Skeletal muscle tissue (tissue), 5 donors: ENCODE data around the gene CYB5R3. TPM values are rescaled to one million over a fixed set of nuclear protein-coding genes. Genes with fewer than 3 reads are reported as not detected.
"Not testable (repeated sequence)": the region's sequence is repeated elsewhere in the genome, so short reads cannot be mapped to it uniquely, and the experiment has no call there.

Source experiments
- H3K27ac ChIP-seq: one replicate; pipeline ENCODE4 v1.7.0; 2013; ENCODE audit warnings: mild to moderate bottlenecking, low read depth, low read length, inconsistent platforms
- H3K27me3 ChIP-seq, 3 donors: one replicate each; pipeline ENCODE4 v1.7.0; 2013; ENCODE audit warnings: low read length in 3 of 3; ENCODE audit not compliant: control insufficient read depth in 3 of 3, insufficient read depth in 3 of 3
- H3K36me3 ChIP-seq, 3 donors: one replicate each; pipeline ENCODE4 v1.7.0; 2013; ENCODE audit warnings: low read length in 3 of 3; ENCODE audit not compliant: control insufficient read depth in 3 of 3, insufficient read depth in 3 of 3
- H3K4me1 ChIP-seq, 3 donors: one replicate each; pipeline ENCODE4 v1.7.0; 2013; ENCODE audit warnings: low read length in 3 of 3, mild to moderate bottlenecking in 3 of 3; ENCODE audit not compliant: control insufficient read depth in 3 of 3, insufficient read depth in 3 of 3
- H3K4me3 ChIP-seq, 3 donors: one replicate each; pipeline ENCODE4 v1.7.0; 2013; ENCODE audit warnings: low read length in 3 of 3
- H3K9ac ChIP-seq, 3 donors: one replicate each; pipeline ENCODE4 v1.7.0; 2013; ENCODE audit warnings: low read length in 3 of 3, mild to moderate bottlenecking in 3 of 3, moderate library complexity in 2 of 3, low read depth in 1 of 3
- H3K9me3 ChIP-seq, 3 donors: one replicate each; pipeline ENCODE4 v1.7.0; 2013; ENCODE audit warnings: low read length in 3 of 3; ENCODE audit not compliant: control insufficient read depth in 3 of 3
- small RNA-seq: library from RNA; depleted of rRNA; stranded (forward); fragments of <200 nt; gene quantifications from one replicate; pipeline ENCODE3, GENCODE V24; 2014
- total RNA-seq: library from RNA; depleted of rRNA; stranded (reverse); fragments of >200 nt; gene quantifications from one replicate; pipeline ENCODE4 v1.2.3, GENCODE V29; 2014
- donor health status: Osteomylitis.

Gene CYB5R3
- total RNA-seq, 1 donor from 2014 or later = 28.7 TPM

DNA sequence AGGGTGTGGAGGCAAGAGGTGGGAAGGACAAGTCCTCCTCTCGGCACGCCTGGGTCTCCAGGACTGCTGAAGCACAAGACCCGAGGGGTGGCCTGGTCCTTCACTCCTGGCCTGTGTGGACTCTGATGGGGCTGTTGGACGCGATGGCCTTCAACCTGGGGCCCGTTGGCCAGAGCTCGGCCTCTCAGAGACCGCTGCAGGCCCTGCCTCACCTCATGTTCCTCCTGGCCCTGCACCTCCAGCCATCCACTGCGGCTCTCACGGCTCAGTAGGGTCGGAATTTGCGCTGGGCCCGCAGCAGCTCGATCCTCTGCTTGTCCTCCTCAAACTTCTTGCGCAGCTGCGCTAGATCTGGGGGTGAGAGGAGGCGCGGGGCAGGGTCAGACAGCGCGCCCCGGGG is 74.7 kb downstream of the CYB5R3 start:
- not testable (repeated sequence) for H3K9me3 ChIP-seq, H3K27me3 ChIP-seq, H3K4me3 ChIP-seq, H3K9ac ChIP-seq, H3K4me1 ChIP-seq, H3K27ac ChIP-seq
- peaks cover 19 to 23% (median 20%) of the 10 kb centered on the region in 3 donors for H3K36me3 ChIP-seq

DNA sequence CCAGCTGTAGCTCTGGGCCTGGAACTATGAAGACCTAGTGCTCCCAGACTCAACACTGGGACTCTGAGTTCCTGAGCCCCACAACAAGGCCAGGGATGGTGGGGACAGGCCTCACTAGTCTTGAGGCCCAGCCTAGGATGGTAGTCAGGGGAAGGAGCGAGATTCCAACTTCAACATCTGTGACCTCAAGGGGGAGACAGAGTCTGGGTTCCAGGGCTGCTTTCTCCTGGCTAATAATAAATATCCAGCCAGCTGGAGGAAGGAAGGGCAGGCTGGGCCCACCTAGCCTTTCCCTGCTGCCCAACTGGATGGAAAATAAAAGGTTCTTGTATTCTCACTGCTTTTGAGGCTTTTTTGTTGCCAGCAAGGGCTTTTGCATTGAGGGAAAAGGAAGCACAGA is 75.1 kb downstream of the CYB5R3 start:
- H3K27me3 ChIP-seq, H3K4me3 ChIP-seq, H3K4me1 ChIP-seq, H3K9me3 ChIP-seq, H3K9ac ChIP-seq, H3K27ac ChIP-seq: not testable (repeated sequence)
- H3K36me3 ChIP-seq = peaks cover 20 to 23% (median 22%) of the 10 kb centered on the region in 3 donors

DNA sequence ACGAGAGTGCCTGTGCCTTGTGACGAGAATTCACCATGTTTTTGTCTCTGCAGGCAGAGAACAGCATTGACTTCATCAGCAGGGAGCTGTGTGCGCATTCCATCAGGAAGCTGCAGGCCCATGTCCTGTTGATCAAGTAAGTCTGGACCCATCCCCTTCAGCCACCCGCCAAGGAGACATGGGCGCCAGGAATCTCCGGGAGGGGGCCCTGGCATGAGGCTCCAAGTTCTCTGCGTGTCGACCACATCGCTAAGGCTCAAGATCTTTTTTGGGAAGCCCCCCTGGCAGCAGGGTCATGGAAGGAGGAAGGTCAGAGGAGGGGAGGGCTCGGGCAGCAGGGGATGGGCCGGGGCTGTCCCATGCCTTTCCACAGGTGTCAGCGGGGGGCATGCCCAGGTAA is 78.1 kb downstream of the CYB5R3 start:
- not testable (repeated sequence) for H3K9ac ChIP-seq, H3K27me3 ChIP-seq, H3K4me1 ChIP-seq, H3K4me3 ChIP-seq, H3K27ac ChIP-seq, H3K9me3 ChIP-seq
- peaks cover 12 to 16% (median 12%) of the 10 kb centered on the region in 3 donors for H3K36me3 ChIP-seq

DNA sequence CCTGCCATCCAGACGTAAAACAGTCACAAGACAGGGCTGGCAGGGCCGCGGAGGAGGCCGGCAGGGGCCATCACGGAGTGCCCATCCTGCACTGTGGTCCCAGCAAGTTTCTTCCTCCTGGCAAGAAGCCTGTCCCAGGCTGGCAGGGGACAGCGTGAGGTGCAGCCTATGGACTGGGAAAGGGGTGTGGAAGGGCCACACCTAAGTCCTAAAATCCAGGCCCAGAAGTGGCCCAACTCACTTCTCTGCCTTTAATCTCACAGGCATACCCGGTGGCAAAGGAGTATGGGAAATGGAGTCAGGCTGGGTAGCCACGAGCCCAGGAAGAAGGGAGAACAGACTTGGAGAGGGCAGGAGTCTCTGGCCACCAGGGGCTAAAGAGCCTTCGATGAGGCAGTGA is 78.6 kb downstream of the CYB5R3 start:
- not testable (repeated sequence) for H3K9ac ChIP-seq, H3K4me1 ChIP-seq, H3K27ac ChIP-seq, H3K9me3 ChIP-seq, H3K4me3 ChIP-seq, H3K27me3 ChIP-seq
- H3K36me3 ChIP-seq = peaks cover 12 to 17% (median 15%) of the 10 kb centered on the region in 3 donors

GRCh38 chr22:42567950-42568349 is 81.2 kb downstream of the CYB5R3 start:
- not testable (repeated sequence) for H3K9ac ChIP-seq, H3K4me3 ChIP-seq, H3K27ac ChIP-seq, H3K27me3 ChIP-seq, H3K9me3 ChIP-seq, H3K4me1 ChIP-seq
- H3K36me3 ChIP-seq = peaks cover 5 to 13% (median 8%) of the 10 kb centered on the region in 3 donors

Small RNA genes lying within 50 kb of the gene (small RNA-seq; reads per million reads assigned to genes)
- gene RNU6-513P = not detected

Other genes starting within 250 kb of the CYB5R3 start
- gene NFAM1, start 217.0 kb downstream of the CYB5R3 start, total RNA-seq = 0.52 TPM
- gene RRP7A, start 129.6 kb downstream of the CYB5R3 start, total RNA-seq = 13.0 TPM
- gene SERHL2, start 95.4 kb downstream of the CYB5R3 start, total RNA-seq = 2.6 TPM
- gene POLDIP3, start 34.5 kb downstream of the CYB5R3 start, total RNA-seq = 22.4 TPM
- not detected for gene ATP5MGL, start 8.8 kb downstream of the CYB5R3 start, total RNA-seq
- gene A4GALT, start 71.5 kb upstream of the CYB5R3 start, total RNA-seq = 18.3 TPM
- gene ARFGAP3, start 207.9 kb upstream of the CYB5R3 start, total RNA-seq = 32.9 TPM